ENCODE results near the gene SPG21. TPM values are rescaled to one million over a fixed set of nuclear protein-coding genes. Genes with fewer than 3 reads are reported as not detected.

SPG21 gene
- total and polyA plus RNA-seq, 2 of the 8 experiments (the other 6 are each of a cell fraction or from before 2014, with no cell fraction given), result 67.3 to 72.7 TPM

- H2AK5ac ChIP-seq (ENCODE audit: low read depth, low read length), result no peak overlapping the region
- H3K79me1 ChIP-seq (ENCODE audit: low read depth, low read length), result 0 out of 2 replicates have a peak, but pooled peaks cover 3% of the 10 kb centered on the region
- TF ChIP-seq GTF2F1 (IDR thresholded peaks at IDR 0.05; ENCODE audit: borderline replicate concordance, low read depth, low read length) (no peak), KDM1A (IDR thresholded peaks at IDR 0.05; ENCODE audit: borderline replicate concordance, low read length) (no peak), RFX5 (IDR thresholded peaks at IDR 0.05; ENCODE audit: borderline replicate concordance, low read depth, low read length) (no peak), SIX5 (IDR thresholded peaks at IDR 0.05; ENCODE audit: low read depth, low read length) (no peak), EP300 (IDR thresholded peaks at IDR 0.05; ENCODE audit: borderline replicate concordance in 1 of 2, low read depth in 2 of 2, low read length in 2 of 2) (no peak), POLR2A (IDR thresholded peaks at IDR 0.05; ENCODE audit: control extremely low read depth in 1 of 2, low read depth in 2 of 2, low read length in 2 of 2) (no peak), POU5F1 (IDR thresholded peaks at IDR 0.05; ENCODE audit: low read depth, low read length) (no peak), ATF3 (IDR thresholded peaks at IDR 0.05; ENCODE audit: insufficient read depth, low read depth, low read length) (no peak), CTBP2 (IDR thresholded peaks at IDR 0.05; ENCODE audit: borderline replicate concordance, insufficient read depth, insufficient read length, low read length) (no peak), SAP30 (IDR thresholded peaks at IDR 0.05; ENCODE audit: insufficient read depth, insufficient replicate concordance, low read length) (no peak)
- DNase-seq (ENCODE audit: low read depth in 1 of 2, low spot score in 2 of 2) (no peak), FAIRE-seq (no peak)
- no peak overlapping the region for H3K27ac ChIP-seq (ENCODE audit: low read depth, low read length)
- H2BK20ac ChIP-seq (ENCODE audit: low read length), result no peak overlapping the region
- H2BK120ac ChIP-seq (replicated peaks; ENCODE audit: low read depth, low read length), result no peak overlapping the region
- H2BK12ac ChIP-seq (ENCODE audit: low read depth, low read length), result no peak overlapping the region
- H4K5ac ChIP-seq (ENCODE audit: insufficient read length, low read depth, low read length), result peak overlapping the region; percentile 37
- H3K14ac ChIP-seq (ENCODE audit: insufficient read length), result no peak overlapping the region
- H2AFZ ChIP-seq (ENCODE audit: low read length), result peak overlapping the region; percentile 99
- peaks cover 0 to 13% of the 10 kb centered on the region in 2 experiments; a peak in 1 of 4 replicates for H3K79me2 ChIP-seq (ENCODE audit: control insufficient read depth in 1 of 2, insufficient read depth in 2 of 2, low read length in 2 of 2)
- H3K23ac ChIP-seq (ENCODE audit: insufficient read length), result no peak overlapping the region
- H4K8ac ChIP-seq (ENCODE audit: extremely low read depth, insufficient read depth, low read length), result no peak overlapping the region
- peak overlapping the region; percentile 92 to 95 for H3K4me2 ChIP-seq (ENCODE audit: insufficient read depth in 1 of 2, low read depth in 2 of 2, low read length in 2 of 2)
- peak overlapping the region in 3 of 4 experiments; percentile 35 to 67 (median 65); a peak in 6 of 7 replicates for H3K9ac ChIP-seq (replicated peaks in 1 of 4; ENCODE audit: extremely low read depth in 1 of 4, low read depth in 3 of 4, low read length in 3 of 4)
- ChIA-PET POLR2A (ENCODE audit: partially characterized antibody) (interaction anchor here (0.8 to 1.0 kb wide), 2 partner anchors 19 to 24 kb away, joined by 3 to 7 read pairs; no protein-coding TSS in a partner anchor), CTCF (ENCODE audit: partially characterized antibody) (no interaction called here)
- 0 out of 2 replicates have a peak overlapping the region, but pooled peaks have one; percentile 28 for H3K18ac ChIP-seq (ENCODE audit: extremely low read depth, low read length)
- H3K4me1 ChIP-seq (replicated peaks in 1 of 4; ENCODE audit: control insufficient read depth in 3 of 4, insufficient read depth in 4 of 4, low read length in 3 of 4), result peaks cover 0 to 5% (median 1%) of the 10 kb centered on the region in 4 experiments; a peak in 4 of 7 replicates
- H3K23me2 ChIP-seq (ENCODE audit: low read depth, low read length), result peaks cover 8% of the 10 kb centered on the region
- no peaks in the 10 kb centered on the region for H3K36me3 ChIP-seq (ENCODE audit: control insufficient read depth in 2 of 4, insufficient read depth in 4 of 4, low read length in 3 of 4)
- no peak overlapping the region for H2BK15ac ChIP-seq (ENCODE audit: low read length)
- 14% methylated on average over 9 of the region's 9 CpGs; no CpG with 5 or more reads in 1 of the 2 experiments for WGBS, 2 experiments (ENCODE audit: extremely low coverage in 1 of 2, insufficient coverage in 1 of 2, insufficient read length in 1 of 2, insufficient replicate concordance in 2 of 2, low coverage in 1 of 2, low lambda C conversion rate in 2 of 2, missing lambda C conversion rate in 1 of 2)
- no peak overlapping the region for H3K56ac ChIP-seq (replicated peaks; ENCODE audit: insufficient read length, low read depth, low read length)
- H3K27me3 ChIP-seq (replicated peaks in 1 of 4; ENCODE audit: control insufficient read depth in 3 of 4, extremely low read depth in 1 of 4, insufficient read depth in 3 of 4, low read length in 3 of 4), result no peaks in the 10 kb centered on the region; a peak in 1 of 7 replicates
- no peak overlapping the region for H3K4ac ChIP-seq (replicated peaks; ENCODE audit: insufficient read length, low read depth, low read length)
- peak overlapping the region; percentile 81 to 98 (median 88) for H3K4me3 ChIP-seq (ENCODE audit: extremely low read depth in 1 of 4, insufficient read depth in 2 of 4, low read depth in 3 of 4, low read length in 4 of 4)
- H4K91ac ChIP-seq (replicated peaks; ENCODE audit: insufficient read length, low read length), result no peak overlapping the region
- H3K9me3 ChIP-seq (ENCODE audit: insufficient read depth in 2 of 2, low read depth in 1 of 2, low read length in 1 of 2), result no peaks in the 10 kb centered on the region
- 0 out of 2 replicates have a peak overlapping the region, but pooled peaks have one; percentile 8 for H2BK5ac ChIP-seq (ENCODE audit: low read depth, low read length)
- no peaks in the 10 kb centered on the region for H4K20me1 ChIP-seq (replicated peaks in 1 of 2; ENCODE audit: control insufficient read depth in 1 of 2, insufficient read depth in 2 of 2, low read length in 2 of 2)
These were observed 405 bp upstream of the SPG21 start for GRCh38 chr15:64990168-64990470.

All from H1 (cell line).